IMR-90 (cell line): ENCODE results near the gene CEMIP2. TPM values are rescaled to one million over a fixed set of nuclear protein-coding genes. Genes with fewer than 3 reads are reported as not detected.

Experiments
- ATAC-seq: fragments of 200-7000 bp; cut with Tn5 transposase; 2 replicates; pipeline ENCODE4 v1.9.1; 2020; ENCODE audit warnings: low read depth, mild to moderate bottlenecking, moderate library complexity
- BruUV-seq: library from RNA; stranded (reverse); fragments of 400-500 nt; replicated peaks from 2 replicates; lab custom pipeline; 2021; lab: Mats Ljungman, UMichigan
- CTCF ChIA-PET: fragments of 300-600 bp; formaldehyde crosslinking; extraction: SDS; loops from one replicate; lab custom pipeline; 2021; ENCODE audit warnings: antibody characterized with exemption; lab: Yijun Ruan, JAX
- POLR2A ChIA-PET: fragments of 300-600 bp; sonication (Branson Sonifier 250); formaldehyde crosslinking; loops from one replicate; lab custom pipeline; 2022; ENCODE audit warnings: antibody characterized with exemption; ENCODE audit not compliant: unreplicated experiment; lab: Charles Lee
- DNase-seq: peaks from one replicate; pipeline ENCODE4 v3.0.0; 2013
- H2AFZ ChIP-seq: replicated peaks from 2 replicates; pipeline ENCODE3; 2013; ENCODE audit warnings: low read length, mild to moderate bottlenecking; ENCODE audit not compliant: poor library complexity
- H2AK5ac ChIP-seq: 2 replicates; pipeline ENCODE4 v1.6.1; 2013; ENCODE audit warnings: low read depth, low read length, inconsistent platforms
- H2AK9ac ChIP-seq: replicated peaks from 2 replicates; pipeline ENCODE3; 2013; ENCODE audit warnings: mild to moderate bottlenecking, low read depth, low read length, moderate library complexity; ENCODE audit not compliant: poor library complexity
- H2BK120ac ChIP-seq: 2 replicates; pipeline ENCODE4 v1.6.1; 2013; ENCODE audit warnings: low read depth, low read length, inconsistent platforms
- H2BK15ac ChIP-seq: 3 replicates; pipeline ENCODE4 v1.6.1; 2013; ENCODE audit warnings: low read depth, low read length, inconsistent platforms
- H2BK20ac ChIP-seq: 2 replicates; pipeline ENCODE4 v1.6.1; 2013; ENCODE audit warnings: low read depth, mild to moderate bottlenecking, inconsistent platforms, low read length, moderate library complexity
- H2BK5ac ChIP-seq: 2 replicates; pipeline ENCODE4 v1.6.1; 2013; ENCODE audit warnings: mild to moderate bottlenecking, low read depth, low read length, inconsistent platforms; ENCODE audit not compliant: poor library complexity, severe bottlenecking
- H3K14ac ChIP-seq: replicated peaks from 2 replicates; pipeline ENCODE4 v1.6.1; 2013; ENCODE audit warnings: low read depth, low read length, inconsistent platforms
- H3K18ac ChIP-seq: 2 replicates; pipeline ENCODE4 v1.6.1; 2013; ENCODE audit warnings: low read depth, low read length, control low read depth
- H3K23ac ChIP-seq: 2 replicates; pipeline ENCODE4 v1.6.1; 2013; ENCODE audit warnings: low read depth, low read length, inconsistent platforms
- H3K27ac ChIP-seq: 2 replicates; pipeline ENCODE4 v1.5.1; 2013; ENCODE audit warnings: mild to moderate bottlenecking, control low read depth, low read length; ENCODE audit not compliant: insufficient read depth
- H3K27me3 ChIP-seq: 2 replicates; pipeline ENCODE4 v1.6.1; 2013; ENCODE audit warnings: low read length; ENCODE audit not compliant: control insufficient read depth, insufficient read depth
- H3K36me3 ChIP-seq: 2 replicates; pipeline ENCODE4 v1.6.1; 2013; ENCODE audit warnings: low read length, mixed read lengths; ENCODE audit not compliant: control insufficient read depth, insufficient read depth
- H3K4ac ChIP-seq: 2 replicates; pipeline ENCODE4 v1.6.1; 2013; ENCODE audit warnings: low read depth, low read length, inconsistent platforms
- H3K4me1 ChIP-seq: 2 replicates; pipeline ENCODE4 v1.6.1; 2013; ENCODE audit warnings: low read length, mixed read lengths; ENCODE audit not compliant: control insufficient read depth, insufficient read depth
- H3K4me2 ChIP-seq: 2 replicates; pipeline ENCODE4 v1.6.1; 2013; ENCODE audit warnings: low read depth, mild to moderate bottlenecking, control low read depth, low read length, moderate library complexity
- H3K4me3 ChIP-seq: 2 replicates; pipeline ENCODE4 v1.5.1; 2013; ENCODE audit warnings: low read depth, mild to moderate bottlenecking, control low read depth, low read length, moderate library complexity; ENCODE audit not compliant: insufficient read depth
- H3K56ac ChIP-seq: 2 replicates; pipeline ENCODE4 v1.6.1; 2013; ENCODE audit warnings: low read length, inconsistent platforms; ENCODE audit not compliant: insufficient read depth; ENCODE audit errors: extremely low read depth
- H3K79me1 ChIP-seq, 2 experiments: 2 replicates each; pipeline ENCODE4 v1.6.1; 2013; ENCODE audit warnings: low read length in 2 of 2, inconsistent platforms in 1 of 2, low read depth in 1 of 2
- H3K9ac ChIP-seq: 2 replicates; pipeline ENCODE4 v1.6.1; 2013; ENCODE audit warnings: low read depth, low read length, control low read depth
- H3K9me1 ChIP-seq: 2 replicates; pipeline ENCODE4 v1.6.1; 2013; ENCODE audit warnings: low read length, inconsistent platforms; ENCODE audit not compliant: insufficient read depth
- H3K9me3 ChIP-seq: 2 replicates; pipeline ENCODE4 v1.6.1; 2013; ENCODE audit warnings: low read length; ENCODE audit not compliant: control insufficient read depth, insufficient read depth
- H4K20me1 ChIP-seq: 2 replicates; pipeline ENCODE4 v1.6.1; 2013; ENCODE audit warnings: low read length, inconsistent platforms; ENCODE audit not compliant: insufficient read depth
- H4K5ac ChIP-seq: 2 replicates; pipeline ENCODE4 v1.6.1; 2013; ENCODE audit warnings: mild to moderate bottlenecking, low read depth, low read length, control low read depth
- H4K8ac ChIP-seq, 2 experiments: 2 replicates each; pipeline ENCODE4 v1.6.1; 2013; ENCODE audit warnings: low read depth in 2 of 2, low read length in 2 of 2, control low read depth in 1 of 2, inconsistent platforms in 1 of 2
- H4K91ac ChIP-seq: 2 replicates; pipeline ENCODE4 v1.6.1; 2013; ENCODE audit warnings: low read depth, low read length, inconsistent platforms; ENCODE audit not compliant: insufficient read depth
- BHLHE40 ChIP-seq: fragments of 150-350 bp; IDR thresholded peaks from 2 replicates; pipeline ENCODE4 v1.6.1; 2016; ENCODE audit warnings: mild to moderate bottlenecking, low read depth, low read length
- CHD1 ChIP-seq: IDR thresholded peaks from 2 replicates; pipeline ENCODE4 v1.6.1; 2012; ENCODE audit warnings: low read depth, low read length, improper control_type of control experiment
- FOS ChIP-seq: fragments of 150-350 bp; IDR thresholded peaks from 2 replicates; pipeline ENCODE4 v1.6.1; 2016; ENCODE audit warnings: low read depth, low read length
- MAFK ChIP-seq: IDR thresholded peaks from 2 replicates; pipeline ENCODE4 v1.6.1; 2012; ENCODE audit warnings: low read depth, low read length, improper control_type of control experiment
- MAZ ChIP-seq: IDR thresholded peaks from 2 replicates; pipeline ENCODE4 v1.6.1; 2012; ENCODE audit warnings: low read depth, mild to moderate bottlenecking, low read length, improper control_type of control experiment, moderate library complexity, borderline replicate concordance
- MXI1 ChIP-seq: IDR thresholded peaks from 2 replicates; pipeline ENCODE4 v1.6.1; 2012; ENCODE audit warnings: low read depth, mild to moderate bottlenecking, low read length, moderate library complexity, borderline replicate concordance
- POLR2A ChIP-seq: IDR thresholded peaks from 2 replicates; pipeline ENCODE4 v1.6.1; 2012; ENCODE audit warnings: mild to moderate bottlenecking, low read depth, low read length
- RAD21 ChIP-seq: IDR thresholded peaks from 2 replicates; pipeline ENCODE4 v1.6.1; 2012; ENCODE audit warnings: low read length, improper control_type of control experiment
- SMC3 ChIP-seq: fragments of 150-350 bp; IDR thresholded peaks from 2 replicates; pipeline ENCODE4 v1.6.1; 2016; ENCODE audit warnings: low read depth, mild to moderate bottlenecking, antibody characterized with exemption, low read length, moderate library complexity
- USF2 ChIP-seq: fragments of 150-350 bp; IDR thresholded peaks from 2 replicates; pipeline ENCODE4 v1.6.1; 2017; ENCODE audit warnings: mild to moderate bottlenecking, antibody characterized with exemption, low read length, low read depth
- WGBS, 2 experiments: methylation state at CpG; one replicate each; pipeline versions ENCODE4 v1.1.5 to v1.1.7; 2013; ENCODE audit warnings: missing lambda C conversion rate in 2 of 2; ENCODE audit not compliant: insufficient read length in 1 of 2; ENCODE audit errors: extremely low coverage in 2 of 2; 5-methylcytosine and 5-hydroxymethylcytosine counted together
- dilution Hi-C: fragments of 300-500 bp; cut with HindIII; formaldehyde crosslinking; loops from one replicate; pipeline ENCODE4 v1.14.3; 2018; ENCODE audit warnings: low sequenced_read_pairs; ENCODE audit not compliant: unreplicated experiment
- in situ Hi-C: fragments of 300-500 bp; cut with MboI; formaldehyde crosslinking; loops from 3 replicates; pipeline ENCODE4 v1.14.3; 2019; ENCODE audit warnings: low sequenced_read_pairs, inconsistent platforms, mixed read lengths
- intact Hi-C: fragments of 100-400 bp; cut with micrococcal nuclease; formaldehyde crosslinking; loops from 2 replicates; pipeline ENCODE4 v1.10.0; 2022
- polyA plus RNA-seq, 3 experiments: library from polyadenylated mRNA; depleted of rRNA; stranded (reverse); fragments of >200 nt; gene quantifications; 2 replicates each; pipeline ENCODE4 v1.2.3, GENCODE V29; 2012; ENCODE audit warnings: low replicate concordance in 1 of 3
- total RNA-seq: library from RNA; depleted of rRNA; stranded (reverse); fragments of >200 nt; gene quantifications from 2 replicates; pipeline ENCODE4 v1.2.3, GENCODE V29; 2012
- TF ChIP-seq, protein P1 (sequence below): conservative IDR thresholded peaks from 2 replicates; pipeline ENCODE4 v1.5.1; 2012; ENCODE audit warnings: mild to moderate bottlenecking, low read depth, low read length, improper control_type of control experiment
- TF ChIP-seq, protein P2 (sequence below): fragments of 150-350 bp; IDR thresholded peaks from 2 replicates; pipeline ENCODE4 v1.6.1; 2016; ENCODE audit warnings: low read depth, mild to moderate bottlenecking, low read length, moderate library complexity, borderline replicate concordance

Gene CEMIP2
- total and polyA plus RNA-seq, 2 of the 4 experiments (the other 2 are of a cell fraction) = 65.2 to 67.4 TPM

DNA sequence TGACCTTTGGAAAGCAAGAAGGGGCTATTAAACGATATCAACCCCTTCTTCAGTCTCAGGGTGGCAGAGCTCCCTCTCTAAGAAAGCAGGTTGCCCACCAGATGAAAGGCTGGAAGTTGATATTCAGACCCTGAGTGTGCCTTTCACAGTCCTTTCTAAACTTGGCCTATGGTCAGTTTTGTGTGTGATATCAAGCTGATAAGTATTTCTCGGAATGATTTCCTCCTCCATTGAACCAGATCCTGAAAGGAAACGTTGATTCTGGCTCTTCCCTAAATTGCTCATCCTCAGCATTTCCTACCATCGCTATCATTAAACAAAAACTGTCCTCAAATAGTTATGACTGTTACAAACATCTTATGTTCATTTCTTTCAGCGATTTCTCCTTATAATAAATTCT is 130.4 kb downstream of the CEMIP2 start:
- CTCF ChIA-PET = interaction anchor here (1.4 kb wide), 1 partner anchor 10 kb away, joined by 3 read pairs; no protein-coding TSS in a partner anchor
- Histone ChIP-seq H2BK15ac (no peak overlapping the region), H2BK20ac (no peak overlapping the region), H3K36me3 (no peaks in the 10 kb centered on the region), H3K27ac (no peak overlapping the region), H3K9ac (no peak overlapping the region), H2BK5ac (no peak overlapping the region), H4K91ac (no peak overlapping the region), H2AK5ac (no peak overlapping the region), H3K18ac (no peak overlapping the region), H3K79me1 (no peaks in the 10 kb centered on the region), H4K8ac (no peak overlapping the region), H4K20me1 (no peaks in the 10 kb centered on the region), H2BK120ac (no peak overlapping the region), H3K4ac (no peak overlapping the region), H3K56ac (no peak overlapping the region), H3K14ac (no peak overlapping the region), H3K4me2 (no peak overlapping the region), H3K4me3 (no peak overlapping the region), H2AK9ac (no peak overlapping the region), H3K23ac (no peak overlapping the region), H3K27me3 (peaks cover 2% of the 10 kb centered on the region; the same call in 1 of the 2 replicates), H4K5ac (no peak overlapping the region), H3K9me3 (no peaks in the 10 kb centered on the region), H3K4me1 (no peaks in the 10 kb centered on the region), H2AFZ (no peak overlapping the region), H3K9me1 (no peaks in the 10 kb centered on the region)
- DNase-seq (no peak), ATAC-seq (no peak)
- in situ Hi-C loops (no loop called here), dilution Hi-C loops (no loop called here), intact Hi-C loops (no loop called here)
- no CpG with 5 or more reads among the region's 5 CpGs for WGBS, 2 experiments
- BruUV-seq = no TSS peak
- TF ChIP-seq, protein P1, sequence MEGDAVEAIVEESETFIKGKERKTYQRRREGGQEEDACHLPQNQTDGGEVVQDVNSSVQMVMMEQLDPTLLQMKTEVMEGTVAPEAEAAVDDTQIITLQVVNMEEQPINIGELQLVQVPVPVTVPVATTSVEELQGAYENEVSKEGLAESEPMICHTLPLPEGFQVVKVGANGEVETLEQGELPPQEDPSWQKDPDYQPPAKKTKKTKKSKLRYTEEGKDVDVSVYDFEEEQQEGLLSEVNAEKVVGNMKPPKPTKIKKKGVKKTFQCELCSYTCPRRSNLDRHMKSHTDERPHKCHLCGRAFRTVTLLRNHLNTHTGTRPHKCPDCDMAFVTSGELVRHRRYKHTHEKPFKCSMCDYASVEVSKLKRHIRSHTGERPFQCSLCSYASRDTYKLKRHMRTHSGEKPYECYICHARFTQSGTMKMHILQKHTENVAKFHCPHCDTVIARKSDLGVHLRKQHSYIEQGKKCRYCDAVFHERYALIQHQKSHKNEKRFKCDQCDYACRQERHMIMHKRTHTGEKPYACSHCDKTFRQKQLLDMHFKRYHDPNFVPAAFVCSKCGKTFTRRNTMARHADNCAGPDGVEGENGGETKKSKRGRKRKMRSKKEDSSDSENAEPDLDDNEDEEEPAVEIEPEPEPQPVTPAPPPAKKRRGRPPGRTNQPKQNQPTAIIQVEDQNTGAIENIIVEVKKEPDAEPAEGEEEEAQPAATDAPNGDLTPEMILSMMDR = no peak
- no peak for TF ChIP-seq USF2
- no peak for TF ChIP-seq POLR2A
- TF ChIP-seq CHD1 = no peak
- TF ChIP-seq FOS = no peak
- TF ChIP-seq RAD21 = no peak
- no peak for TF ChIP-seq MAZ
- TF ChIP-seq, protein P2, sequence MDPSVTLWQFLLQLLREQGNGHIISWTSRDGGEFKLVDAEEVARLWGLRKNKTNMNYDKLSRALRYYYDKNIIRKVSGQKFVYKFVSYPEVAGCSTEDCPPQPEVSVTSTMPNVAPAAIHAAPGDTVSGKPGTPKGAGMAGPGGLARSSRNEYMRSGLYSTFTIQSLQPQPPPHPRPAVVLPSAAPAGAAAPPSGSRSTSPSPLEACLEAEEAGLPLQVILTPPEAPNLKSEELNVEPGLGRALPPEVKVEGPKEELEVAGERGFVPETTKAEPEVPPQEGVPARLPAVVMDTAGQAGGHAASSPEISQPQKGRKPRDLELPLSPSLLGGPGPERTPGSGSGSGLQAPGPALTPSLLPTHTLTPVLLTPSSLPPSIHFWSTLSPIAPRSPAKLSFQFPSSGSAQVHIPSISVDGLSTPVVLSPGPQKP = no peak
- no peak for TF ChIP-seq MXI1
- TF ChIP-seq BHLHE40 = no peak
- no peak for TF ChIP-seq MAFK
- TF ChIP-seq SMC3 = no peak
- POLR2A ChIA-PET = interaction anchor here (0.5 kb wide), 1 partner anchor 79 kb away, joined by 7 read pairs; no protein-coding TSS in a partner anchor
